HepG2 (cell line): ENCODE data around the gene COL8A1. TPM values are rescaled to one million over a fixed set of nuclear protein-coding genes. Genes with fewer than 3 reads are reported as not detected.

Experiments used
- ATAC-seq: fragments of 200-7000 bp; cut with Tn5 transposase; 3 replicates; pipeline ENCODE4 v1.9.1; 2020; ENCODE audit warnings: mild to moderate bottlenecking, moderate library complexity
- BruUV-seq: library from RNA; stranded (reverse); fragments of 400-500 nt; replicated peaks from 2 replicates; lab custom pipeline; 2021; lab: Mats Ljungman, UMichigan
- CTCF ChIA-PET: fragments of 300-600 bp; formaldehyde crosslinking; extraction: SDS; loops from one replicate; lab custom pipeline; 2021; ENCODE audit warnings: low total read pairs, inconsistent platforms, low intra/inter-chr PET ratio; lab: Yijun Ruan, JAX
- POLR2A ChIA-PET: fragments of 350-600 bp; sonication (Branson Sonifier 250); formaldehyde crosslinking; loops from one replicate; lab custom pipeline; 2020; ENCODE audit warnings: antibody characterized with exemption, inconsistent platforms; lab: Yijun Ruan, JAX
- DNase-seq: peaks from one replicate; pipeline ENCODE4 v3.0.0-alpha.2; 2015; ENCODE audit warnings: low spot score
- FAIRE-seq: peaks from 3 replicates; lab custom pipeline; 2011; peaks lifted over from hg19 to GRCh38; lab: Jason Lieb, UNC
- H2AFZ ChIP-seq: one replicate; pipeline ENCODE4 v1.6.1; 2011; ENCODE audit warnings: low read length, inconsistent platforms
- H3K27ac ChIP-seq: fragments of 300-600 bp; 3 replicates; pipeline ENCODE4 v1.8.0; 2011; ENCODE audit warnings: mixed run types, mild to moderate bottlenecking, mixed read lengths, low read length, inconsistent platforms; ENCODE audit not compliant: insufficient read depth; ENCODE audit errors: extremely low read length
- H3K27me3 ChIP-seq, 2 experiments: fragments of 200-600 bp in 1 of 2; 2 replicates in 1 of 2; 3 replicates in 1 of 2; pipeline versions ENCODE4 v1.6.0 to v1.8.0; 2011; ENCODE audit warnings: low read length in 2 of 2, mild to moderate bottlenecking in 2 of 2, moderate library complexity in 2 of 2, inconsistent platforms in 1 of 2; ENCODE audit not compliant: insufficient read depth in 2 of 2, control insufficient read depth in 1 of 2
- H3K36me3 ChIP-seq, 2 experiments: fragments of 200-600 bp in 1 of 2; replicated peaks in 1 of 2; 2 replicates in 1 of 2; 3 replicates in 1 of 2; pipeline versions ENCODE4 v1.5.1 to v1.8.0; 2011; ENCODE audit warnings: low read length in 2 of 2, inconsistent platforms in 1 of 2; ENCODE audit not compliant: insufficient read depth in 2 of 2, control insufficient read depth in 1 of 2
- H3K4me1 ChIP-seq: 2 replicates; pipeline ENCODE4 v1.5.1; 2012; ENCODE audit warnings: low read length, inconsistent platforms; ENCODE audit not compliant: insufficient read depth
- H3K4me2 ChIP-seq: 2 replicates; pipeline ENCODE4 v1.6.0; 2011; ENCODE audit warnings: low read depth, low read length, inconsistent platforms
- H3K4me3 ChIP-seq, 3 experiments: fragments of 200-600 bp in 1 of 3; sonication (generic), shearing (Covaris generic) in 1 of 3; replicated peaks in 1 of 3; 2 replicates each; pipeline ENCODE4 v1.5.1; 2011 to 2016; ENCODE audit warnings: low read length in 3 of 3, inconsistent platforms in 2 of 3, low read depth in 2 of 3, mild to moderate bottlenecking in 2 of 3, control low read depth in 1 of 3, mixed read lengths in 1 of 3; ENCODE audit not compliant: insufficient read depth in 1 of 3
- H3K79me2 ChIP-seq: one replicate; pipeline ENCODE4 v1.6.1; 2011; ENCODE audit warnings: low read length, inconsistent platforms; ENCODE audit not compliant: insufficient read depth
- H3K9ac ChIP-seq: 2 replicates; pipeline ENCODE4 v1.6.0; 2011; ENCODE audit warnings: mild to moderate bottlenecking, low read depth, low read length, inconsistent platforms; ENCODE audit not compliant: insufficient read depth
- H3K9me3 ChIP-seq: 2 replicates; pipeline ENCODE4 v1.5.1; 2012; ENCODE audit warnings: mild to moderate bottlenecking, low read length
- H4K20me1 ChIP-seq: 2 replicates; pipeline ENCODE4 v1.6.0; 2011; ENCODE audit warnings: inconsistent platforms, mild to moderate bottlenecking, low read length, moderate library complexity; ENCODE audit not compliant: insufficient read depth
- FOSL2 ChIP-seq: sonication (generic); formaldehyde crosslinking; IDR thresholded peaks from 2 replicates; pipeline ENCODE4 v1.4.0; 2020; ENCODE audit warnings: missing genetic modification reagents
- NFATC3 ChIP-seq: sonication (generic); formaldehyde crosslinking; IDR thresholded peaks from 2 replicates; pipeline ENCODE4 v1.5.1; 2020; ENCODE audit warnings: mild to moderate bottlenecking, missing genetic modification reagents
- NFE2L2 ChIP-seq: fragments of 150-350 bp; IDR thresholded peaks from 2 replicates; pipeline ENCODE4 v1.6.1; 2014; ENCODE audit warnings: low read length
- TBX2 ChIP-seq: sonication (generic); formaldehyde crosslinking; IDR thresholded peaks from 2 replicates; pipeline ENCODE4 v1.5.0; 2020; ENCODE audit warnings: missing genetic modification reagents, mild to moderate bottlenecking, borderline replicate concordance
- ZNF205 ChIP-seq: IDR thresholded peaks from 2 replicates; pipeline ENCODE4 v1.6.1; 2018; ENCODE audit warnings: missing biosample characterization, missing genetic modification reagents
- WGBS: methylation state at CpG from one replicate; pipeline ENCODE4 v1.1.6; 2017; ENCODE audit warnings: low lambda C conversion rate; 5-methylcytosine and 5-hydroxymethylcytosine counted together
- in situ Hi-C: cut with HindIII; loops from 2 replicates; pipeline ENCODE4 v1.10.0; 2017; ENCODE audit warnings: low pct_unique_long_range_greater_than_20kb; ENCODE audit not compliant: extremely low pct_ligation_motif_present
- intact Hi-C: fragments of 100-400 bp; cut with micrococcal nuclease; formaldehyde crosslinking; loops from one replicate; pipeline ENCODE4 v1.10.0; 2022; ENCODE audit not compliant: unreplicated experiment
- polyA plus RNA-seq, 8 experiments: library from polyadenylated mRNA; depleted of rRNA in 3 of 8; stranded (reverse) in 7 of 8; unstranded in 1 of 8; fragments of >200 nt; fragmentation: Illumina TruSeq in 4 of 8; extraction: Trizol in 4 of 8; gene quantifications; 2 replicates each; pipeline versions ENCODE4 v1.2.1 to v1.2.3, GENCODE V29; 2011 to 2016; ENCODE audit warnings: low read depth in 4 of 8, missing spikeins in 1 of 8, mixed read lengths in 1 of 8; ENCODE audit not compliant: insufficient read depth in 1 of 8
- total RNA-seq, 5 experiments: library from RNA; depleted of rRNA; stranded (reverse); fragments of >200 nt; fragmentation: Illumina TruSeq; extraction: Trizol; gene quantifications; 2 replicates each; pipeline ENCODE4 v1.2.3, GENCODE V29; 2016; ENCODE audit warnings: low read depth in 1 of 5
- TF ChIP-seq, protein P1 (sequence below): sonication (generic); formaldehyde crosslinking; IDR thresholded peaks from 2 replicates; pipeline ENCODE4 v1.5.0; 2020; ENCODE audit warnings: mild to moderate bottlenecking, missing genetic modification reagents, borderline replicate concordance
- TF ChIP-seq, protein P2 (sequence below): sonication (generic); formaldehyde crosslinking; IDR thresholded peaks from 2 replicates; pipeline ENCODE4 v1.4.0; 2020; ENCODE audit warnings: mild to moderate bottlenecking, missing genetic modification reagents
- TF ChIP-seq, protein P3 (sequence below): sonication (generic); formaldehyde crosslinking; conservative IDR thresholded peaks from 2 replicates; pipeline ENCODE4 v1.8.0; 2022; ENCODE audit warnings: missing genetic modification reagents
- TF ChIP-seq, protein P4 (sequence below): fragments of 450-650 bp; IDR thresholded peaks from 2 replicates; pipeline ENCODE4 v1.6.1; 2016
- TF ChIP-seq, protein P5 (sequence below): IDR thresholded peaks from 2 replicates; pipeline ENCODE4 v1.6.1; 2012; ENCODE audit warnings: inconsistent platforms

Gene COL8A1
- total and polyA plus RNA-seq, 2 of the 13 experiments (the other 11 are each of a cell fraction or from before 2014, with no cell fraction given), result not detected

DNA sequence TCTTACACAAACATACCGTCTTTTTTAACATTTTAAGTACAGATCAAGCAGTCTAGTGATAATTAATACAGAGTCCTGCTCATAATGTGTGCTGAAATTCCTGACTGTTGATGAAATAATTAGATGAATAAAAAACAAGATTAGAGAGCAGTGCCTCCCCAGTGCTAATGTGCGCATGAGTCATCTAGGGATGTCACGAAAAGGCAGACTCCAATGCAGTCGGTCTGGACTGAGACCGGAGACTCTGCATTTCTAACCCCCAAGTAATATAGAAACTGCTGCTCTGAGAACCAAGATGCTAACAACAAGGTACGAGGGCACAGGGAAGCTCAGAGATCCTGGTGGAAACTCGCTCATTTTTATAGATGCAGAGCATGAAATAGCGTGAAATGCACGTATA is 61.4 kb downstream of the COL8A1 start (continued):
- TF ChIP-seq, protein P1, sequence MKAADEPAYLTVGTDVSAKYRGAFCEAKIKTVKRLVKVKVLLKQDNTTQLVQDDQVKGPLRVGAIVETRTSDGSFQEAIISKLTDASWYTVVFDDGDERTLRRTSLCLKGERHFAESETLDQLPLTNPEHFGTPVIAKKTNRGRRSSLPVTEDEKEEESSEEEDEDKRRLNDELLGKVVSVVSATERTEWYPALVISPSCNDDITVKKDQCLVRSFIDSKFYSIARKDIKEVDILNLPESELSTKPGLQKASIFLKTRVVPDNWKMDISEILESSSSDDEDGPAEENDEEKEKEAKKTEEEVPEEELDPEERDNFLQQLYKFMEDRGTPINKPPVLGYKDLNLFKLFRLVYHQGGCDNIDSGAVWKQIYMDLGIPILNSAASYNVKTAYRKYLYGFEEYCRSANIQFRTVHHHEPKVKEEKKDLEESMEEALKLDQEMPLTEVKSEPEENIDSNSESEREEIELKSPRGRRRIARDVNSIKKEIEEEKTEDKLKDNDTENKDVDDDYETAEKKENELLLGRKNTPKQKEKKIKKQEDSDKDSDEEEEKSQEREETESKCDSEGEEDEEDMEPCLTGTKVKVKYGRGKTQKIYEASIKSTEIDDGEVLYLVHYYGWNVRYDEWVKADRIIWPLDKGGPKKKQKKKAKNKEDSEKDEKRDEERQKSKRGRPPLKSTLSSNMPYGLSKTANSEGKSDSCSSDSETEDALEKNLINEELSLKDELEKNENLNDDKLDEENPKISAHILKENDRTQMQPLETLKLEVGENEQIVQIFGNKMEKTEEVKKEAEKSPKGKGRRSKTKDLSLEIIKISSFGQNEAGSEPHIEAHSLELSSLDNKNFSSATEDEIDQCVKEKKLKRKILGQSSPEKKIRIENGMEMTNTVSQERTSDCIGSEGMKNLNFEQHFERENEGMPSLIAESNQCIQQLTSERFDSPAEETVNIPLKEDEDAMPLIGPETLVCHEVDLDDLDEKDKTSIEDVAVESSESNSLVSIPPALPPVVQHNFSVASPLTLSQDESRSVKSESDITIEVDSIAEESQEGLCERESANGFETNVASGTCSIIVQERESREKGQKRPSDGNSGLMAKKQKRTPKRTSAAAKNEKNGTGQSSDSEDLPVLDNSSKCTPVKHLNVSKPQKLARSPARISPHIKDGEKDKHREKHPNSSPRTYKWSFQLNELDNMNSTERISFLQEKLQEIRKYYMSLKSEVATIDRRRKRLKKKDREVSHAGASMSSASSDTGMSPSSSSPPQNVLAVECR (CRISPR knock-in tag), result no peak
- TF ChIP-seq TBX2, result no peak

DNA sequence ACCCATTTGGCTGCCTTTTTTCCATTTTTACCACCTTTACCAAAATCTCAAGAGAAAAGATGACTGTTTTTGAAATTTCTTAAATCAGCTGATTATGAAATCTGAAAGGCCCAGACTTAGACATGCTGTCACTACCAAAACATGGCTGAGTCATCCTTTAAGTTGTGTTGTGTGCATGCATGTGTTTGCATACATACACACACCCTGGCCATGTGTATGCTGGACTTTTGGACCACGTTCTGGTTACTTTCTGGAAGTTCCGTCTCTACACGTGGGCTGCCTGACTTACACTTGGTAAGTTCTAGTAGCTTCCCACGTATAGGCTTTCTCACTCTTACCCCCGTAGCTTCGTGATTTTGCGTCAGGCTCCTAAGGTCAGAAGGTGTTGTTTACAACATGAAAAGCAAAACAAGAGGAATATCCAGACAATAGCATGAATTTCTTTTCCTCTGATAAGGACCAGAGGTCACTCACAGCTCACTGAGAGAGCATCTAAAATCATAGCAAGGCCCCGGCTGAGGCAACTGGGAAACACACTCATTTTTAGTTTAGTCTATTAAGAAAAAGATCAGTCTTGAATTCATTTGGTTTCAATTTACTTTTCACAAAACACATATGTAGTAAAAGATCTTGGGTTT is 62.4 kb downstream of the COL8A1 start:
- Histone ChIP-seq H3K27ac (no peak overlapping the region), H3K4me2 (no peak overlapping the region), H3K4me1 (no peaks in the 10 kb centered on the region), H2AFZ (no peak overlapping the region), H3K79me2 (no peaks in the 10 kb centered on the region), H3K36me3 (no peaks in the 10 kb centered on the region), H4K20me1 (no peaks in the 10 kb centered on the region), H3K27me3 (peaks cover 0 to 8% of the 10 kb centered on the region in 2 experiments; a peak in 1 of 5 replicates), H3K9ac (no peak overlapping the region), H3K9me3 (no peaks in the 10 kb centered on the region), H3K4me3 (no peak overlapping the region)
- in situ Hi-C loops, result no loop called here
- DNase-seq (peak; percentile 8), ATAC-seq (no peak; the same call in 2 of the 3 replicates), FAIRE-seq (no peak)
- 18% methylated on average over 8 of the region's 8 CpGs for WGBS
- ChIA-PET POLR2A (no interaction called here), CTCF (no interaction called here)
- no TSS peak for BruUV-seq
- intact Hi-C loops, result no loop called here
- peak; percentile 59 for TF ChIP-seq FOSL2
- TF ChIP-seq, protein P2, sequence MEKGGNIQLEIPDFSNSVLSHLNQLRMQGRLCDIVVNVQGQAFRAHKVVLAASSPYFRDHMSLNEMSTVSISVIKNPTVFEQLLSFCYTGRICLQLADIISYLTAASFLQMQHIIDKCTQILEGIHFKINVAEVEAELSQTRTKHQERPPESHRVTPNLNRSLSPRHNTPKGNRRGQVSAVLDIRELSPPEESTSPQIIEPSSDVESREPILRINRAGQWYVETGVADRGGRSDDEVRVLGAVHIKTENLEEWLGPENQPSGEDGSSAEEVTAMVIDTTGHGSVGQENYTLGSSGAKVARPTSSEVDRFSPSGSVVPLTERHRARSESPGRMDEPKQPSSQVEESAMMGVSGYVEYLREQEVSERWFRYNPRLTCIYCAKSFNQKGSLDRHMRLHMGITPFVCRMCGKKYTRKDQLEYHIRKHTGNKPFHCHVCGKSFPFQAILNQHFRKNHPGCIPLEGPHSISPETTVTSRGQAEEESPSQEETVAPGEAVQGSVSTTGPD (CRISPR knock-in tag), result no peak
- TF ChIP-seq, protein P3, sequence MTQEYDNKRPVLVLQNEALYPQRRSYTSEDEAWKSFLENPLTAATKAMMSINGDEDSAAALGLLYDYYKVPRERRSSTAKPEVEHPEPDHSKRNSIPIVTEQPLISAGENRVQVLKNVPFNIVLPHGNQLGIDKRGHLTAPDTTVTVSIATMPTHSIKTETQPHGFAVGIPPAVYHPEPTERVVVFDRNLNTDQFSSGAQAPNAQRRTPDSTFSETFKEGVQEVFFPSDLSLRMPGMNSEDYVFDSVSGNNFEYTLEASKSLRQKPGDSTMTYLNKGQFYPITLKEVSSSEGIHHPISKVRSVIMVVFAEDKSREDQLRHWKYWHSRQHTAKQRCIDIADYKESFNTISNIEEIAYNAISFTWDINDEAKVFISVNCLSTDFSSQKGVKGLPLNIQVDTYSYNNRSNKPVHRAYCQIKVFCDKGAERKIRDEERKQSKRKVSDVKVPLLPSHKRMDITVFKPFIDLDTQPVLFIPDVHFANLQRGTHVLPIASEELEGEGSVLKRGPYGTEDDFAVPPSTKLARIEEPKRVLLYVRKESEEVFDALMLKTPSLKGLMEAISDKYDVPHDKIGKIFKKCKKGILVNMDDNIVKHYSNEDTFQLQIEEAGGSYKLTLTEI (CRISPR knock-in tag), result no peak
- TF ChIP-seq NFATC3 (CRISPR knock-in tag), result no peak
- TF ChIP-seq NFE2L2, result peak; percentile 27; the same call in 1 of the 2 replicates
- TF ChIP-seq, protein P4, sequence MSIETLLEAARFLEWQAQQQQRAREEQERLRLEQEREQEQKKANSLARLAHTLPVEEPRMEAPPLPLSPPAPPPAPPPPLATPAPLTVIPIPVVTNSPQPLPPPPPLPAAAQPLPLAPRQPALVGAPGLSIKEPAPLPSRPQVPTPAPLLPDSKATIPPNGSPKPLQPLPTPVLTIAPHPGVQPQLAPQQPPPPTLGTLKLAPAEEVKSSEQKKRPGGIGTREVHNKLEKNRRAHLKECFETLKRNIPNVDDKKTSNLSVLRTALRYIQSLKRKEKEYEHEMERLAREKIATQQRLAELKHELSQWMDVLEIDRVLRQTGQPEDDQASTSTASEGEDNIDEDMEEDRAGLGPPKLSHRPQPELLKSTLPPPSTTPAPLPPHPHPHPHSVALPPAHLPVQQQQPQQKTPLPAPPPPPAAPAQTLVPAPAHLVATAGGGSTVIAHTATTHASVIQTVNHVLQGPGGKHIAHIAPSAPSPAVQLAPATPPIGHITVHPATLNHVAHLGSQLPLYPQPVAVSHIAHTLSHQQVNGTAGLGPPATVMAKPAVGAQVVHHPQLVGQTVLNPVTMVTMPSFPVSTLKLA, result peak; percentile 77
- TF ChIP-seq, protein P5, sequence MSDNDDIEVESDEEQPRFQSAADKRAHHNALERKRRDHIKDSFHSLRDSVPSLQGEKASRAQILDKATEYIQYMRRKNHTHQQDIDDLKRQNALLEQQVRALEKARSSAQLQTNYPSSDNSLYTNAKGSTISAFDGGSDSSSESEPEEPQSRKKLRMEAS, result peak; percentile 13; the same call in 1 of the 2 replicates
- no peak for TF ChIP-seq ZNF205 (CRISPR knock-in tag)
